SK-N-MC (cell line): ENCODE results near the gene CACNG4.
"Not testable (repeated sequence)": the region's sequence is repeated elsewhere in the genome, so short reads cannot be mapped to it uniquely, and the experiment has no call there.

ENCODE experiments used
- EZH2 ChIP-seq: fragments of 200-600 bp; sonication (generic); IDR thresholded peaks from one replicate; pipeline ENCODE4 v1.6.1; 2017; ENCODE audit warnings: antibody characterized with exemption
- FOXP2 ChIP-seq: optimal IDR thresholded peaks from 2 replicates; pipeline ENCODE3; 2011; ENCODE audit warnings: mild to moderate bottlenecking, moderate library complexity; ENCODE audit not compliant: insufficient read depth; ENCODE audit errors: extremely low read length, control extremely low read depth
- POLR2AphosphoS5 ChIP-seq: IDR thresholded peaks from 2 replicates; pipeline ENCODE4 v1.6.1; 2012; ENCODE audit warnings: mild to moderate bottlenecking, low read depth, low read length, borderline replicate concordance

- not testable (repeated sequence) for TF ChIP-seq EZH2, POLR2AphosphoS5, FOXP2
Measured at GRCh38 chr17:67041119-67041518, 76.6 kb downstream of the CACNG4 start.
